ENCODE data around the gene BTN2A1. TPM values are rescaled to one million over a fixed set of nuclear protein-coding genes. Genes with fewer than 3 reads are reported as not detected.

BTN2A1 gene
- total RNA-seq, 1 experiment from 2014 or later = 13.1 TPM

DNA sequence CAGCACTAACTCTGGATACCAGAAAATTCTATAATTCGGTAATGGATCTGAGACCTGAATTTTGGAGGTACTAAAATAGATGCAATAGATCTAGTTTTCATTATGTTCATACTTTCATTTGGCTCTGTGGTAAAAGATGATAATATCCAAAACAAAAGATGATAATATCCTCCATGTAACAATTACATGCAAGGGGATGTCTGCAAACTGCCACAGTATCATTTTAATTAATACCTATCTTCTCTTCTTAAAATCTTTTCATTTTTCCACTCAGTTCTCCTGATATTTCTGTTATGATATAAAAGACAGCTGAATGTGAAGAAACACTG, 15.6 kb downstream of the BTN2A1 start:
- ChIA-PET CTCF (no interaction called here), POLR2A (ENCODE audit: unreplicated experiment) (interaction anchor here (0.6 kb wide), 1 partner anchor 137 kb away, joined by 5 read pairs; no protein-coding TSS in a partner anchor)
- no peak for DNase-seq
- BruUV-seq (replicated peaks) = no TSS peak
- Histone ChIP-seq H3K9me2 (replicated peaks; ENCODE audit: low read length) (no peaks in the 10 kb centered on the region), H3F3A (ENCODE audit: low read length, unreplicated experiment) (no peaks in the 10 kb centered on the region), H3K4me3 (ENCODE audit: low read length) (peak overlapping the region; percentile 68), H3K9me3 (ENCODE audit: low read length) (no peaks in the 10 kb centered on the region), H4K20me1 (ENCODE audit: low read length) (no peaks in the 10 kb centered on the region), H3K27ac (ENCODE audit: low read length) (peak overlapping the region; percentile 52), H3K4me1 (ENCODE audit: insufficient read depth, low read length) (peaks cover 30% of the 10 kb centered on the region), H3K36me3 (ENCODE audit: low read depth, low read length) (peaks cover 4% of the 10 kb centered on the region), H3K79me2 (ENCODE audit: low read length) (no peaks in the 10 kb centered on the region), H2AFZ (ENCODE audit: low read length) (peak overlapping the region; percentile 85), H3K27me3 (ENCODE audit: low read length) (no peaks in the 10 kb centered on the region), H3K9ac (ENCODE audit: low read length) (peak overlapping the region; percentile 54), H3K4me2 (ENCODE audit: low read length) (peak overlapping the region; percentile 78)
- TF ChIP-seq EZH2phosphoT487 (IDR thresholded peaks at IDR 0.05; ENCODE audit: borderline replicate concordance, low read length) (no peak), EZH2 (IDR thresholded peaks at IDR 0.05; ENCODE audit: low read length, unreplicated experiment) (no peak)
- TF ChIP-seq, protein P1, sequence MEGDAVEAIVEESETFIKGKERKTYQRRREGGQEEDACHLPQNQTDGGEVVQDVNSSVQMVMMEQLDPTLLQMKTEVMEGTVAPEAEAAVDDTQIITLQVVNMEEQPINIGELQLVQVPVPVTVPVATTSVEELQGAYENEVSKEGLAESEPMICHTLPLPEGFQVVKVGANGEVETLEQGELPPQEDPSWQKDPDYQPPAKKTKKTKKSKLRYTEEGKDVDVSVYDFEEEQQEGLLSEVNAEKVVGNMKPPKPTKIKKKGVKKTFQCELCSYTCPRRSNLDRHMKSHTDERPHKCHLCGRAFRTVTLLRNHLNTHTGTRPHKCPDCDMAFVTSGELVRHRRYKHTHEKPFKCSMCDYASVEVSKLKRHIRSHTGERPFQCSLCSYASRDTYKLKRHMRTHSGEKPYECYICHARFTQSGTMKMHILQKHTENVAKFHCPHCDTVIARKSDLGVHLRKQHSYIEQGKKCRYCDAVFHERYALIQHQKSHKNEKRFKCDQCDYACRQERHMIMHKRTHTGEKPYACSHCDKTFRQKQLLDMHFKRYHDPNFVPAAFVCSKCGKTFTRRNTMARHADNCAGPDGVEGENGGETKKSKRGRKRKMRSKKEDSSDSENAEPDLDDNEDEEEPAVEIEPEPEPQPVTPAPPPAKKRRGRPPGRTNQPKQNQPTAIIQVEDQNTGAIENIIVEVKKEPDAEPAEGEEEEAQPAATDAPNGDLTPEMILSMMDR (conservative IDR thresholded peaks at IDR 0.05; ENCODE audit: low read depth, low read length) = no peak
- intact Hi-C loops (cut with micrococcal nuclease) = loop anchor here (1.0 kb wide), 1 partner anchor 16 kb away; the partner anchor contains the start of gene BTN2A1
- ATAC-seq = no peak

- Histone ChIP-seq H3K27ac (ENCODE audit: low read length) (peak overlapping the region; percentile 52), H3F3A (ENCODE audit: low read length, unreplicated experiment) (no peaks in the 10 kb centered on the region), H3K9me3 (ENCODE audit: low read length) (no peaks in the 10 kb centered on the region), H3K9me2 (replicated peaks; ENCODE audit: low read length) (no peaks in the 10 kb centered on the region), H3K4me3 (ENCODE audit: low read length) (peak overlapping the region; percentile 68), H2AFZ (ENCODE audit: low read length) (peak overlapping the region; percentile 85), H3K27me3 (ENCODE audit: low read length) (no peaks in the 10 kb centered on the region), H4K20me1 (ENCODE audit: low read length) (no peaks in the 10 kb centered on the region), H3K79me2 (ENCODE audit: low read length) (no peaks in the 10 kb centered on the region), H3K9ac (ENCODE audit: low read length) (peak overlapping the region; percentile 54), H3K4me2 (ENCODE audit: low read length) (peak overlapping the region; percentile 78), H3K4me1 (ENCODE audit: insufficient read depth, low read length) (peaks cover 30% of the 10 kb centered on the region), H3K36me3 (ENCODE audit: low read depth, low read length) (no peaks in the 10 kb centered on the region)
- intact Hi-C loops (cut with micrococcal nuclease) = loop anchor here (1.0 kb wide), 1 partner anchor 17 kb away; the partner anchor contains the start of gene BTN2A1
- DNase-seq (peak; percentile 94), ATAC-seq (peak; percentile 94)
- TF ChIP-seq EZH2 (IDR thresholded peaks at IDR 0.05; ENCODE audit: low read length, unreplicated experiment) (no peak), EZH2phosphoT487 (IDR thresholded peaks at IDR 0.05; ENCODE audit: borderline replicate concordance, low read length) (no peak)
- TF ChIP-seq, protein P1 (conservative IDR thresholded peaks at IDR 0.05; ENCODE audit: low read depth, low read length) = no peak
- ChIA-PET CTCF (interaction anchor here (0.5 kb wide), 1 partner anchor 215 kb away, joined by 4 read pairs; no protein-coding TSS in a partner anchor), POLR2A (ENCODE audit: unreplicated experiment) (interaction anchor here (0.5 to 0.8 kb wide), 5 partner anchors 59 to 1368 kb away, joined by 3 to 5 read pairs (median 4); no protein-coding TSS in a partner anchor)
- no TSS peak for BruUV-seq (replicated peaks)
Measured at GRCh38 chr6:26473758-26474438, 16.1 kb downstream of the BTN2A1 start.

GRCh38 chr6:26474439-26474881, 16.7 kb downstream of the BTN2A1 start:
- Histone ChIP-seq H2AFZ (ENCODE audit: low read length) (peak overlapping the region; percentile 85), H3K27ac (ENCODE audit: low read length) (peak overlapping the region; percentile 52), H3K79me2 (ENCODE audit: low read length) (no peaks in the 10 kb centered on the region), H3K4me1 (ENCODE audit: insufficient read depth, low read length) (peaks cover 30% of the 10 kb centered on the region), H3K9me3 (ENCODE audit: low read length) (no peaks in the 10 kb centered on the region), H3K4me3 (ENCODE audit: low read length) (peak overlapping the region; percentile 68), H3K4me2 (ENCODE audit: low read length) (peak overlapping the region; percentile 78), H3K36me3 (ENCODE audit: low read depth, low read length) (no peaks in the 10 kb centered on the region), H3K9me2 (replicated peaks; ENCODE audit: low read length) (no peaks in the 10 kb centered on the region), H3K27me3 (ENCODE audit: low read length) (no peaks in the 10 kb centered on the region), H3K9ac (ENCODE audit: low read length) (peak overlapping the region; percentile 54), H4K20me1 (ENCODE audit: low read length) (no peaks in the 10 kb centered on the region), H3F3A (ENCODE audit: low read length, unreplicated experiment) (no peaks in the 10 kb centered on the region)
- ChIA-PET CTCF (interaction anchor here (0.5 kb wide), 1 partner anchor 215 kb away, joined by 4 read pairs; no protein-coding TSS in a partner anchor), POLR2A (ENCODE audit: unreplicated experiment) (interaction anchor here (0.6 to 0.8 kb wide), 3 partner anchors 59 to 1367 kb away, joined by 3 to 4 read pairs (median 4); no protein-coding TSS in a partner anchor)
- DNase-seq = no peak
- ATAC-seq = no peak
- intact Hi-C loops (cut with micrococcal nuclease) = no loop called here
- TF ChIP-seq EZH2phosphoT487 (IDR thresholded peaks at IDR 0.05; ENCODE audit: borderline replicate concordance, low read length) (no peak), EZH2 (IDR thresholded peaks at IDR 0.05; ENCODE audit: low read length, unreplicated experiment) (no peak)
- TF ChIP-seq, protein P1 (conservative IDR thresholded peaks at IDR 0.05; ENCODE audit: low read depth, low read length) = no peak
- TSS peak; percentile 43 for BruUV-seq (replicated peaks)
